ENCODE results near the gene SYT11.
A peak's percentile ranks its signal among the peaks of the same experiment; 100 is the strongest.
"Not testable (repeated sequence)": the region's sequence is repeated elsewhere in the genome, so short reads cannot be mapped to it uniquely, and the experiment has no call there.

SYT11 gene, protein sequence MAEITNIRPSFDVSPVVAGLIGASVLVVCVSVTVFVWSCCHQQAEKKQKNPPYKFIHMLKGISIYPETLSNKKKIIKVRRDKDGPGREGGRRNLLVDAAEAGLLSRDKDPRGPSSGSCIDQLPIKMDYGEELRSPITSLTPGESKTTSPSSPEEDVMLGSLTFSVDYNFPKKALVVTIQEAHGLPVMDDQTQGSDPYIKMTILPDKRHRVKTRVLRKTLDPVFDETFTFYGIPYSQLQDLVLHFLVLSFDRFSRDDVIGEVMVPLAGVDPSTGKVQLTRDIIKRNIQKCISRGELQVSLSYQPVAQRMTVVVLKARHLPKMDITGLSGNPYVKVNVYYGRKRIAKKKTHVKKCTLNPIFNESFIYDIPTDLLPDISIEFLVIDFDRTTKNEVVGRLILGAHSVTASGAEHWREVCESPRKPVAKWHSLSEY

DNA sequence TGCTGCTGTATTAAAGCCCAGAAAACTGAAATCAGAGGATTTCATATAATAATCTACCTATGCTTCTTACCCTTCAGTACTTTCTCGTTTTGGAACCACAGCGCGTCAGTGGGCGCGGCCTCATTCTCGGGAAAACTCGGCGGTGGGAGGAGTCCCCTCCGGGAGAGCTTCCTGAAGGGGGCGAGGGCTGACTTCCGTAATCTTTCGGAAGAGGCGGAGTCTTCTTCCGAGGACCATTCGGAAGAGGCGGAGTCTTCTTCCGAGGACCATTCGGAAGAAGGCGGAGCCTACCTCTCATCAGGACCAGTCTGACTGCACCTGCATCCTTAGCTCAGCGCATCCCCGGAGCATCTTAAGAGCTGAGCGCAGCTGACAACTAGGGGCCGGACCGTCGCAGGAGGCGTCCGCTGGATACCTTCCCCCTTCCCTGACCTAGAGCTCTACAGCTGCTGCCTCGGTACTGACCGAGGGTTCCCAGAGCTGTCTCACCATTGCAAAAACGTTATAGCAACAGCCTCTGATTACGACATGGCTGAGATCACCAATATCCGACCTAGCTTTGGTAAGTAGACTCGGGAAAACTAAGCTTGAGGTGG lies at the start of gene SYT11:
Gene SYT11, plus strand, starts transcription at position 334 of the 596 bp plus-strand sequence. Its CDS starts 195 bp downstream, at position 529.
- peak; percentile 81 to 82 for DNase-seq

GRCh38 chr1:155812878-155813277 lies 46.5 kb upstream of the SYT11 start:
- no peak for DNase-seq

DNA sequence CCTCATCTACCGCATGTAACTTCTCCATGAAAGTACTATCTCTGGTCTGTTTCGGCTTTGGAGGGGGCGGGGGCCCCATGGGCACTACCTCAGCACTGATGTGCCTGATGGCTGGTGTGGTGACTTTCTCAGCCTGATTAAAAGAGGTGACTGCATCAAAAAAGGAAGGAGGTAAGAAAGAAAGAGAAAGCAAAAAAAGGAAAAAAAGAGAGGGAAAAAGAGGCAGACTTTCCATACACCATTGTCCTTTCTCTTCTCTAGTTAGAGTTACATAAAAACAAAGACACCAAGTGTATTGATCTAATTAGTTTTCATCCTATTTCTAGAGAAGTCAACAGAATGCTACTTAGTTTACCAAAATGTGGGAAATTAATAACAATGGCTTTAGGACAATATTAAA lies 45.7 kb upstream of the SYT11 start:
- DNase-seq, result no peak

DNA sequence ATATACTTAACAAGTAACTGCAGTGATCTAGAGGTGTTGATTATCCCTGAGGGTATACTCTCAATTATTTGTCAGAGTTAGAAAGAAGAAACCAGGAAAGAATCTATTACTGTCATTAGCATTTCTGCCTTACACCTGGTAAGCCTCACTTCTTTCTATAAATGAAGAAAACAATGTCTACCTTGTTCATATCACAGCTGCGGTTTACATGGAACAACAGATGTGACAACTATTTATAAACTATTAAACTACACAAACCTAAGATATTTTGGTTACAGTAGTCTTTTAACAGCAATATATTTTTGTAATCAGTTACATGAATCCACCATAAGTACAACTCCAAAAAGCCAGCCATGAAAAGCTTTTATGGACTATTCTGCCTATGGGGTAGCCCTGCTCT lies 43.0 kb upstream of the SYT11 start:
- no peak for DNase-seq

- DNase-seq, result no peak
Measured at GRCh38 chr1:155827450-155827849, 31.9 kb upstream of the SYT11 start.

DNA sequence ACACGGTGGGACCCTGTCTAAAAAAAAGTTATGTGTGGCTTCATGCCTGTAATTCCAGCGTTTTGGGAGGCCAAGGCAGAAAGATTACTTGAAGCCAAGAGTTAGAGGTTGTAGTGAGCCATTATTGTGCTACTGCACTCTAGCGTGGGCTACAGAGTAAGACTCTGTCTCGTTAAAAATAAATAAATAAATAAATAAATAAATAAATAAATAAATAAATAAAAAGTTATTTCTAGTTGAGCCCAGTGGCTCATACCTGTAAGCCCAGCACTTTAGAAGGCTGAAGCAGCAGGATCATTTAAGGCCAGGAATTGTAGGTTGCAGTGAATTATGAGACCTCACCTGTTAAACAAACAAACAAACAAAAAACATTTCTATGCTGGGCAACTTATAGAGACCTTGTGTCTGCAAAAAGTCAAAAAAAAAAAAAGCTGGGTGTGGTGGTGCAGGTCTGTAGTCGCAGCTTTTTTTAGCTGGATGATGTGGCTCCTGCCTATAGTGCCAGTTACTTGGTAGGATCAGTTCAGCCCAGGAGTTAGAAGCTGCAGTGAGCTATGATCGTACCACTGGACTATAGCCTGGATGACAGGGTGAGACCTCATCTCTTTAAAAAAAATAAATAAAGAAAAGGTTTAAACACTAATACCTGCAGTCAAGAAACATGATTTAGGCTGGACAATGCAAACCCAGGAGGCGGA lies 27.9 kb upstream of the SYT11 start:
- DNase-seq, result no peak

DNA sequence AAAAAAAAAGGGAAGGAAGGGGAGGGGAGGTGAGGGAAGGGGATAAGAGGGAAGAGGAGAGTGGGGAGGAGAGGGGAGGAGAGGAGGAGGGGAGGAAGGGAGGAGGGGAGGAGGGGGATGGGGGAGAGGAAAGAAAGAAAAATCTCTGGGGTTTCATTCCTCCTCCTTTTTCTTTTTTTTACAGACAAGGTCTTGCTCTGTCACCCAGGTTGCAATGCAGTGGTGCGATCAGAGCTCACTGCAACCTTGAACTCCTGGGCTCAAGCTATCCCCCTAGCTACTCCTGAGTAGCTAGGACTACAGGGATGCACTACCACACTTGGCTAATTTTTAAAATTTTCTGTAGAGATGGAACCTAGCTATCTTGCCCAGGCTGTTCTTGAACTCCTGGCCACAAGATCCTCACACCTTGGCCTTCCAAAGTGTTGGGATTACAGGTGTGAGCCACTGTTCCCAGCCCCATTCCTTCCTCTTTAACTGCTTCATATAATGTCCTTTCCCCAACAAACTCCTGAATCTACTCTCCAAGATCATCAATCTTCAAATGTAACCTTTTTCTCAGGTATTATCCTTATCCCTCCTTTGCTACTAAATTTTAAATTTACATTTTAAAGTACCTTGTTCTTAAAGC lies 25.6 kb upstream of the SYT11 start:
- no peak for DNase-seq

- peak in 1 of 2 donors; percentile 36 for DNase-seq
Measured at GRCh38 chr1:155834296-155834926, 25.0 kb upstream of the SYT11 start.

DNA sequence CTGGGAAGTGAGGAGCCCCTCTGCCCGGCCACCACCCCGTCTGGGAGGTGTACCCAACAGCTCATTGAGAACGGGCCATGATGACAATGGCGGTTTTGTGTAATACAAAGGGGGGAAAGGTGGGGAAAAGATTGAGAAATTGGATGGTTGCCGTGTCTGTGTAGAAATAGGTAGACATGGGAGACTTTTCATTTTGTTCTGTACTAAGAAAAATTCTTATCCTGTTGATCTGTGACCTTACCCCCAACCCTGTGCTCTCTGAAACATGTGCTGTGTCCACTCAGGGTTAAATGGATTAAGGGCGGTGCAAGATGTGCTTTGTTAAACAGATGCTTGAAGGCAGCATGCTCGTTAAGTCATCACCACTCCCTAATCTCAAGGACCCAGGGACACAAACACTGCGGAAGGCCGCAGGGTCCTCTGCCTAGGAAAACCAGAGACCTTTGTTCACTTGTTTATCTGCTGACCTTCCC lies 24.4 kb upstream of the SYT11 start:
- DNase-seq, result not testable (repeated sequence)

- DNase-seq, result no peak
Measured at GRCh38 chr1:155835548-155835947, 23.8 kb upstream of the SYT11 start.

- DNase-seq, result no peak
Measured at GRCh38 chr1:155840386-155840785, 19.0 kb upstream of the SYT11 start.

DNA sequence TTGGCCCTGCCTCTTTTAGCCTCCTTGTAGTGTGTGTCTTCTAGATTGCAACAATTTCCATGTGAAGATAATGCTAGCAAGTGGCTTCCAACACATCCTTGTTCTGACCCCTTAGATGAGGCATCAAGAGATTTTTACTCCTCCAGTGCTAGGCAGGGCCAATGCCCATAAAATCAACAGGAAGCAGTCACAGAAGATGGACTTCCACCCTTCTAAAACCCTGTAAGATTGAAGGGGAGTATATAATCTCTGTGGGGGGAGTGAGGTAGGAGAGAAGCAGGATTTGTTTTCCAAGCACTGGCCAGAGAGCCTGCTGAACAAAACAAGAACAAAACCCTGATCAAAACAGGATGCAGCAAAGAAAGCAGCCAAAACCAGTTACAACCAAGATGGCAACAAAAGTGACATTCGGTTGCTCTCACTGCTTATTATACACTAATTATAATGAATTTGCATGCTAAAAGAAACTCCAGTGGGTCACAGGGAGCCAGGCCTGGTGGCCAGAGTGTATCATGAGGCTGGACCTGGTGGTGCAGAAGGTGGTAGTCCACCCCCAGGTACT lies 14.4 kb upstream of the SYT11 start:
- DNase-seq, result no peak

GRCh38 chr1:155847823-155848529 lies 11.4 kb upstream of the SYT11 start:
- DNase-seq, result no peak

DNA sequence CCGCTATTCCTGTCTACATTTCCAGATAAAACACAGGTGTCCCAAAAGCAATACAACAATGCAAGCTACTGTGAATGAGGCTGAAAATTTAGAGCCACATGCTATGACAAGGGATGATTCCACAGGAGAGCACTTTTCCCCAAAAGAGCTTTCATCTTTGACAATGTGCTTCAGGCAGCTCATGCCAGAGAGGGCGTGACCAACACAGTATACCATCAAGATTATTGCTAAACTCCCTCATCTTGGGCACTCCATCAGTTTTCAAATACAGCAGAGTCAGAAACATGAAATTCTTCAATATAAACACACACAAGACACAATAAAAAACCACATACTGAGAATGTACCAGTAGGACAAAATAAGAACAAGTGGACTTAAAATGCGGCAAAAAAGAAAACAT lies 9.0 kb upstream of the SYT11 start:
- DNase-seq, result no peak

- DNase-seq, result no peak
Measured at GRCh38 chr1:155856257-155856974, 3.0 kb upstream of the SYT11 start.

- DNase-seq, result peak; percentile 65 to 76
Measured at GRCh38 chr1:155856975-155857930, 2.1 kb upstream of the SYT11 start, which contains the start of gene GON4L. GON4L (minus strand) TSS chr1:155857214; CDS start chr1:155853780, 3,434 bp downstream.

- DNase-seq, result peak in 1 of 2 donors; percentile 22
Measured at GRCh38 chr1:155858800-155859233, 550 bp upstream of the SYT11 start.

DNA sequence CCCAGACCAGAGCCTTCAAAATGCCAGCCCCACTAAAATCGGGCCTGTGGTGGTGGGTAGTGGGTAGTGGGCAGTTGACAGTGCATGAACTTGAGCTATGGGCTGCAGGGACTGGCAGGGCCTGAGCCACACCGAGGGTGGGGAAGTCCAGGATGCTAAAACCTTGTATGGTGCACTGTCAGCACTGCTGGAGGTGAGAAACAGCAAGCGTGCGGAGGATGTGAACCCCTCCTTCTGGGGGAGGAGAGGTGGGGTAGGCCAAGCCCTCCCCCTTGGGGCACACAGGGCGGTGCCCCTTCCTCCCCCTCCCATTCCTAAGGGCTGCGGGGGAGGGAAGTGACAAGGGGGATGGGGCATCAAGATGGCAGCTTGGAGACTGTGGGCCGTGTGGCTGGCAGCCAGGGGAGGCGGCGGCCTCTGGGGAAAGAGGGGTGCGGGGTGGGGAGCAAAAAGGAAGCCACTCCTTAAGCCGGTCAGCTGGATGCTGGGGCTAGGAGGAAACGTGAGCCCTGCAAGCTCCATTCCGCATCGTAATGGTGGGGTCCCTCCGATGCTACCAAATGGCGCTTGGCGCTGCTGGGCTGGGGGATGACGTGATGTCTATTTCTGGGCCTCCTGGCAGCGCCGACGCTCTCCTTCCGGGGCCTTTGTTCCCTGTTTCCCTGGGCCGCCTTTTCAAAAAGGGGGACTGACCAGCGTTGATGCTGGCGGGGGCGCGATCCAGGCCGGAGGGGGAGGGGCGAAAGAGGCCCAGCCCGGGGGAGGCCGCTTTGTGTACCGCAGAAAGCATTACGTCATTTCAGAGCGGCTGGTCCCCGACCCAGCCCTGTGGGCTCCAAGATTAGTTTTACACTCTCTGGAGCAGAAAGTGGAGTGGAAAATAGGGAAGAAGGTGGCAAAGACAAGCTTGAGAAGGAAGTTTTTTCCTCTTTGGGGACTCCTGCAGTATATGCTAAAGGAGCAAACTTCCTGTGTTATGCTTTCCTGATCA lies 809 bp downstream of the SYT11 start:
- peak; percentile 58 to 68 for DNase-seq

All from bone marrow (tissue), 2 donors.